Suprapubic skin (tissue), 4 donors: ENCODE results near the gene KLHL26. TPM values are rescaled to one million over a fixed set of nuclear protein-coding genes. Genes with fewer than 3 reads are reported as not detected.

Experiments used
- DNase-seq, 2 donors: peaks; one replicate each; pipeline ENCODE4 v3.0.0-alpha.2; 2019; ENCODE audit warnings: low spot score in 2 of 2
- H3K27ac ChIP-seq: fragments of 200-600 bp; sonication (generic); one replicate; pipeline ENCODE4 v1.5.1; 2019
- H3K27me3 ChIP-seq: fragments of 200-600 bp; sonication (generic); one replicate; pipeline ENCODE4 v1.5.1; 2019
- H3K36me3 ChIP-seq: fragments of 200-600 bp; sonication (generic); one replicate; pipeline ENCODE4 v1.5.1; 2019
- H3K4me1 ChIP-seq: fragments of 200-600 bp; sonication (generic); one replicate; pipeline ENCODE4 v1.5.1; 2019
- H3K4me3 ChIP-seq: fragments of 200-600 bp; sonication (generic); one replicate; pipeline ENCODE4 v1.5.1; 2019; ENCODE audit warnings: mild to moderate bottlenecking
- H3K9me3 ChIP-seq: fragments of 200-600 bp; sonication (generic); one replicate; pipeline ENCODE4 v1.5.1; 2019
- CTCF ChIP-seq, 2 donors: fragments of 200-600 bp in 1 of 2; fragments of 450-650 bp in 1 of 2; sonication (generic) in 1 of 2; IDR thresholded peaks; one replicate each; pipeline ENCODE4 v1.5.1; 2016 to 2019; ENCODE audit warnings: antibody characterized with exemption in 2 of 2, mild to moderate bottlenecking in 1 of 2, moderate library complexity in 1 of 2
- EP300 ChIP-seq: sonication (generic); formaldehyde crosslinking; IDR thresholded peaks from one replicate; pipeline ENCODE4 v1.6.1; 2017; ENCODE audit warnings: antibody characterized with exemption
- POLR2A ChIP-seq, 2 donors: fragments of 450-650 bp; IDR thresholded peaks; one replicate each; pipeline ENCODE4 v1.6.1; 2017; ENCODE audit warnings: antibody characterized with exemption in 2 of 2, mild to moderate bottlenecking in 2 of 2, moderate library complexity in 2 of 2
- POLR2AphosphoS5 ChIP-seq, 3 donors: sonication (generic); formaldehyde crosslinking; IDR thresholded peaks; one replicate each; pipeline ENCODE4 v1.6.1; 2017; ENCODE audit warnings: antibody characterized with exemption in 3 of 3
- WGBS: methylation state at CpG from one replicate; pipeline ENCODE4 v1.1.5; 2018; 5-methylcytosine and 5-hydroxymethylcytosine counted together
- total RNA-seq, 4 donors: library from RNA; depleted of rRNA; stranded (reverse); fragments of >200 nt; gene quantifications; one replicate each; pipeline ENCODE4 v1.1.0, GENCODE V29; 2016

KLHL26 gene
- total RNA-seq, 4 donors from 2014 or later = 6.9 to 26.5 (median 11.5) TPM

GRCh38 chr19:18633321-18633720 is 3.5 kb upstream of the KLHL26 start:
- Histone ChIP-seq H3K36me3 (no peaks in the 10 kb centered on the region), H3K4me3 (no peak overlapping the region), H3K9me3 (no peaks in the 10 kb centered on the region), H3K4me1 (peaks cover 36% of the 10 kb centered on the region), H3K27me3 (no peaks in the 10 kb centered on the region), H3K27ac (no peak overlapping the region)
- DNase-seq = no peak
- TF ChIP-seq POLR2AphosphoS5 (IDR thresholded peaks at IDR 0.05) (no peak), POLR2A (IDR thresholded peaks at IDR 0.05) (no peak), EP300 (no peak), CTCF (IDR thresholded peaks at IDR 0.05) (no peak)
- WGBS = 100% methylated on average over 1 of the region's 8 CpGs

- Histone ChIP-seq H3K9me3 (no peaks in the 10 kb centered on the region), H3K4me1 (peaks cover 36% of the 10 kb centered on the region), H3K4me3 (no peak overlapping the region), H3K36me3 (no peaks in the 10 kb centered on the region), H3K27ac (no peak overlapping the region), H3K27me3 (no peaks in the 10 kb centered on the region)
- WGBS = 37% methylated on average over 12 of the region's 12 CpGs
- TF ChIP-seq POLR2AphosphoS5 (IDR thresholded peaks at IDR 0.05) (no peak), POLR2A (IDR thresholded peaks at IDR 0.05) (no peak), CTCF (IDR thresholded peaks at IDR 0.05) (no peak), EP300 (no peak)
- DNase-seq = no peak
Observed at GRCh38 chr19:18634612-18635297, 2.1 kb upstream of the KLHL26 start.

GRCh38 chr19:18635831-18636182 is 1.0 kb upstream of the KLHL26 start:
- H3K4me1 ChIP-seq = peaks cover 36% of the 10 kb centered on the region
- H3K27me3 ChIP-seq = no peaks in the 10 kb centered on the region
- peak overlapping the region; percentile 83 for H3K27ac ChIP-seq
- no peaks in the 10 kb centered on the region for H3K36me3 ChIP-seq
- H3K4me3 ChIP-seq = peak overlapping the region; percentile 79
- TF ChIP-seq EP300 (no peak), POLR2A (IDR thresholded peaks at IDR 0.05) (no peak), POLR2AphosphoS5 (IDR thresholded peaks at IDR 0.05) (no peak), CTCF (IDR thresholded peaks at IDR 0.05) (no peak)
- H3K9me3 ChIP-seq = no peaks in the 10 kb centered on the region
- no peak for DNase-seq
- 17% methylated on average over 5 of the region's 6 CpGs for WGBS

- H3K27ac ChIP-seq = peak overlapping the region; percentile 83
- peak overlapping the region; percentile 79 for H3K4me3 ChIP-seq
- peaks cover 36% of the 10 kb centered on the region for H3K4me1 ChIP-seq
- H3K27me3 ChIP-seq = no peaks in the 10 kb centered on the region
- TF ChIP-seq EP300 (no peak), POLR2A (IDR thresholded peaks at IDR 0.05) (no peak), CTCF (IDR thresholded peaks at IDR 0.05) (no peak), POLR2AphosphoS5 (IDR thresholded peaks at IDR 0.05) (no peak)
- DNase-seq = peak; percentile 99
- no peaks in the 10 kb centered on the region for H3K9me3 ChIP-seq
- under 1% methylated on average over 31 of the region's 44 CpGs for WGBS
- H3K36me3 ChIP-seq = no peaks in the 10 kb centered on the region
Observed at GRCh38 chr19:18636183-18636968, 452 bp upstream of the KLHL26 start.
